Measurements from ENCODE around the gene HCRTR2.
"Not testable (repeated sequence)": the region's sequence is repeated elsewhere in the genome, so short reads cannot be mapped to it uniquely, and the experiment has no call there.

HCRTR2 gene

DNA sequence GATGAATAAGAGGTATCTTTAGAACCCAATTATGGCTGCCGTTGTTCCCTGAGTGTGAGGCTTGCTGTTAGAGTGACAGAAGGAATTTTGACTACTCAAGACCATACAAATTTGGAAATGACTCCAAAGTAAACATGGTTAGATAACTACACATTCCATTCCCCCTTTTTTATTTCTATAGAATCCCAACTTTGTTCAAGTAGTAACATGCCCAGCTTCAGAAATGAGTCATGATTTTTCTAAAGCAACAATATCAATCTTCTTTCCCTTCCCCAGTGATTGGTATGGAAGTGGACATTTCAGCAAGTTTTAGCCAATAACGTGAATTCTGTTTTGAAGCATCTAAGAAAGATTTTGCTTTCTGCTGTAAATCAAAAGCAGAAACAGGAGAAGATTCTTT lies 37.8 kb downstream of the HCRTR2 start:
- no peak for DNase-seq (ENCODE audit: low spot score)

DNA sequence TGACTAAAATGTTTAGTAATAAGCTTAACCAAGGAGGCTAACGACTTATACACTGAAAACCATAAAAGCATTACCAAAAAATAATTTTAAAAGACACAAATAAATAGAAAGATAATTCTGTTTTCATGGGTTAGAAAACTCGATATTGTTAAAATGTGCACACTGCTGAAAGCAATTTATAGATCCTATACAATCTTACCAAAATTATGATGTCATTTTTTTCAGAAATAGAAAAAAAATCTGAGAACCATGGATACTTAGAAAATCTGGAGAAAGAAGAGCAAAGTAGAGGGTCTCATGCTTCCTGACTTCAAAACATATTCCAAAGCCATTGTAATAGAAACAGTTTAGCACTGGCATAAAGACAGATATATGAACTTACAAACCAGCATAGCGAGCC lies 46.6 kb downstream of the HCRTR2 start:
- DNase-seq (ENCODE audit: low spot score), result no peak

DNA sequence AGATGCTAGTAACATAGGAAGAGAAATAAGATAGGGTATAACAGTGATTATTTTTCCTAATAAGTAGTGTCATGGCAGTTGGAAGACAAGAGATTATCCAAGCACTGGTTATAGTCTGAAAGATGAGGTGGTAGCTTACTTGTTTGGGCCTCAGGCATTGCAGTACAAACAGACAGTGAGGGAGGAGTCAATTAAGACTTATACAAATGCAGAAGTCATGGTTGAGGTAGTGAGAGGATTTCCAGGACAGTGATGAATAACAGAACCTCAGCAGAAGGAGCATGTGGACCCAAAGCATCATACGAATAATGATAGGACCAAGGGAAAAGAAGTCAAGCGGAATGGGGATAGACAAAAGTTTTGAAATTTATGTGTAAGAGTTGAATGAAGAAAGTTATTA lies 53.5 kb downstream of the HCRTR2 start:
- no peak for DNase-seq (ENCODE audit: low spot score)

DNA sequence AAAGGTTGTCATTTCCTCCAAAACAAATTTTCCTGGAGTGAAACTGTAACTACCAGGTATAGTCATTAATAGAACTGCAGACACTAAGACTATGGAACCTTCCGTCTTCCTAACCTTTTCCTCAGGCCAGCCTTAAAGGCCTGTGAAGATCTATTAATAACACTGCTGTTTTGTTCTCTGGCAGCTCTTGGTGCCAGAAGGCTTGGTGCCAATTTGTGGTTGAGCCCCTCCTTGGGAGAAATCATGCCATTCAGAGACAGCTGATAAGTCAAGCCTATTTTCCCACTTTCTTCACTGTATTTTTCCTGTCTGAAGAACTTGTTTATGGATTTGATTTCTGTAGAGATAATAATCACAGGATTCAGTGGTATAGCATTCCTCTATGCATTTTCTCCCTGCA lies 64.8 kb downstream of the HCRTR2 start:
- DNase-seq (ENCODE audit: low spot score), result no peak

GRCh38 chr6:55240975-55241605 lies 66.8 kb downstream of the HCRTR2 start:
- DNase-seq (ENCODE audit: low spot score), result peak; percentile 20

DNA sequence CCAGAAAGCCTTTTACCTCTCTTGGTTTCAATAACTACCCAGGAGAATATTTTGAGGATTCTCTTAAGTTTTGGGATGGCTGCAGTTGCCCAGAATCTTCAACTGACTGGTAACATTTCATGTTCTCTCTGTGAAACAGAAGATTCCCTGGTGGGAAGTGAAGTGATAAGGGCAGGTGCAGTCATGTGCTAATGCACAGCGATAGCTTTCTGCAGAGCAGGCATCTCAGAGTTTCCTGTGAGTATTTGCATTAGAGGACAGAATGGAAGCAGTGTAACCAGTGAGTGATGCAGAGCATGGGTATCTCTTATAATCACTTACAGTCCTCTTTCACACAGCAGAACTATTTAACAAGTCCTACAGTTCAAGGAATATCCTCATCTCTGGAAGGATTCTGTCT lies 76.1 kb downstream of the HCRTR2 start:
- DNase-seq (ENCODE audit: low spot score), result no peak

GRCh38 chr6:55255113-55255512 lies 80.8 kb downstream of the HCRTR2 start:
- no peak for DNase-seq (ENCODE audit: low spot score)

GRCh38 chr6:55260181-55260580 lies 85.9 kb downstream of the HCRTR2 start:
- DNase-seq (ENCODE audit: low spot score), result no peak

GRCh38 chr6:55265409-55266114 lies 91.2 kb downstream of the HCRTR2 start:
- DNase-seq (ENCODE audit: low spot score), result no peak

GRCh38 chr6:55266896-55267295 lies 92.6 kb downstream of the HCRTR2 start:
- DNase-seq (ENCODE audit: low spot score), result no peak

DNA sequence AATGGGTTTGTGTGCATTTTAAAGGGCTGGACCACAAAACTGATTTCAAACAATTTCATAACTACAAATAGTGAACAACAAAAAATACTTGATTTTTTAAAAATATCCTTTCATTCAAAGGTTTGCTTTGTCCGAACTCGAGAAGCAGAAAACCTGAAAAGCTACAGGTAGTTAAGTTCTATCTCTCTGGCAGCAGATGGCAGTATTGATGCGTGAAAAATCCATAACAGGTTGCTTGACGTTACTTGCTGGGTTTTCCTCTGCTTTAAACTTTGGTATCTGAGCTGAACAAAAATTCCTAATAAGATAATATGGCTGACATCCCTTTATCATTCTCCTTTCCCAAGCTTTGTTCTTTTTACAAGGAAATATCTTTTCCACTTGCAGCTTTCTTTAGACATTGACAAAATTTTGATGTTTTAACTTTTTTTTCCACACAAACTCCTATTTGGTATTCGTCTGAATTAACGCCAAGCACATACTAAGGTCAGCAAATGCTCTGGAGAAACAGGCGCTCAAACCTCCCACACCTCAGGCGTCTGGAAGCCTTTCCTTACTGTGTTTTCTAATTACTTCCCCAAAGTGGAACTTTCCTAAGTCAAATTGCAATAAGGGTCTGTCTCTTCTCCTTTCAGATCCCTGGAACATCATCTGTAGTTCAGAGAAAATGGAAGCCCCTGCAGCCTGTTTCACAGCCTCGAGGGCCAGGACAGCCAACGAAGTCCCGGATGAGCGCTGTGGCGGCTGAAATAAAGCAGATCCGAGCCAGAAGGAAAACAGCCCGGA lies 102.6 kb downstream of the HCRTR2 start:
- DNase-seq (ENCODE audit: low spot score), result peak; percentile 50

DNA sequence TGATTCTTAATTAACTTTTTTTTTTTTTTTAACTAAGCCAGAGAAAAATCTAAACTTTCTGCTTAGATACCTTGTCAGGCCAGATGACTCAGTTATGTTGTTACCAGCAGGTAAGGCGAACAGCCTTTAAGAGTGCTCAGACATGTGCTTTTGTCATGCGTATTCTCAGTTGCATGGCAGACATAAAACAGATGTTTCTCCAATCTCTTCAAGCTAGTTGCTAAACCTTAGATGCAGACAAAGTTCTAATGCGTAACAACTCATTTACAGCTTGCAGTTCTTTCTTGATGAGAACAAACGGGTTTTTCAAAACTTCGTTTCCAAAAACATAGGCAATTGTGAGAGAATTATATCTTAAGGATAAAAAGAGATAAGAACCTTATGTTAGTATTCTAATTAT lies 103.3 kb downstream of the HCRTR2 start:
- no peak for DNase-seq (ENCODE audit: low spot score)

DNA sequence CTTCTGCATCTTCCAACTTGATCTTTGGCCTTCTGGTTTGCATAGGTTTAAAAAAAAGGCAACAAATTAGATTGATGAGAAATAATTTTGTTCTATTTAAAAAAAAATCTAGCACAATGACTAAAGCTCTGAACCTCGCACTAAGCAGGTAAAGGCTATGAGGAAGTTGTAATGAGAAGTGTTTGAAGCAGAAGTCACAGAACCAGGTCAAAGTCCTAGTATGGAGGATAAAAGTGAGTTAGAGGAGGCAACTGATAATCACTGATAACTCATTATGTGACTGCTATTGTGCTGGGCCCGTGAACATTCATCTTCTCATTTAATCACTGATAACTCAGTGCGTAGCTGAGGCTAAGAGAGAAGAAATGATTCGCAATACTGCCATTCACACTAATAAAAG lies 106.9 kb downstream of the HCRTR2 start:
- no peak for DNase-seq (ENCODE audit: low spot score)

DNA sequence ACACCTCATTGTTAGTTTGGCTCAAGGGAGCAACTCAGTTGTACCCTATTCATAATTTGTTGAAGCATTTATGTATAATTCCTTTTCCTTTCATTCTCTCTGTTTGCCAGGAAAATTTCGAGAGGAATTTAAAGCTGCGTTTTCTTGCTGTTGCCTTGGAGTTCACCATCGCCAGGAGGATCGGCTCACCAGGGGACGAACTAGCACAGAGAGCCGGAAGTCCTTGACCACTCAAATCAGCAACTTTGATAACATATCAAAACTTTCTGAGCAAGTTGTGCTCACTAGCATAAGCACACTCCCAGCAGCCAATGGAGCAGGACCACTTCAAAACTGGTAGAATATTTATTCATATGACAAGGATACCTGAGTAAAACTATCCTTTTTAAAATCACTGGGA lies 107.8 kb downstream of the HCRTR2 start:
- DNase-seq (ENCODE audit: low spot score), result no peak

DNA sequence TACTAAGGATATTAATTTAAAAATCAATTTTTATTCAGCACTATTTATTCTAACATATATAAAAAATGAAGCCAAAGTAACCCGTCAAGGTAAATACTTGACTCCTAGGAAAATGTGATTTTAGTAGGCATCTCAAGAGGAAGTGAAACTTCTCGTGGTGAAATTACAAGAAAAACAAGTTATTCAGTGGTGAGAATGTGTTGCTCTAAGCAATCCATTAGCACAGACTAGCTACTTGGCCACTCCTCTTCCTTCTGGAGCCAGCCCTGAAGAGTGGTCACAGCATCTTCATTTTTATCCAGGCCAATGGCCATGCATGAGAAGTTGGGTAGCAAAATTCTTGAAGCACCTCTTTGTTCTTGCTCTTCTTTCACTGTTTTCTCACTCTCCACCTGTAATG lies 112.5 kb downstream of the HCRTR2 start:
- no peak for DNase-seq (ENCODE audit: low spot score)

GRCh38 chr6:55290736-55291135 lies 116.4 kb downstream of the HCRTR2 start:
- no peak for DNase-seq (ENCODE audit: low spot score)

- DNase-seq (ENCODE audit: low spot score), result no peak
These were observed 118.8 kb downstream of the HCRTR2 start for GRCh38 chr6:55293116-55293515.

- not testable (repeated sequence) for DNase-seq (ENCODE audit: low spot score)
These were observed 122.9 kb downstream of the HCRTR2 start for GRCh38 chr6:55297214-55297613.

DNA sequence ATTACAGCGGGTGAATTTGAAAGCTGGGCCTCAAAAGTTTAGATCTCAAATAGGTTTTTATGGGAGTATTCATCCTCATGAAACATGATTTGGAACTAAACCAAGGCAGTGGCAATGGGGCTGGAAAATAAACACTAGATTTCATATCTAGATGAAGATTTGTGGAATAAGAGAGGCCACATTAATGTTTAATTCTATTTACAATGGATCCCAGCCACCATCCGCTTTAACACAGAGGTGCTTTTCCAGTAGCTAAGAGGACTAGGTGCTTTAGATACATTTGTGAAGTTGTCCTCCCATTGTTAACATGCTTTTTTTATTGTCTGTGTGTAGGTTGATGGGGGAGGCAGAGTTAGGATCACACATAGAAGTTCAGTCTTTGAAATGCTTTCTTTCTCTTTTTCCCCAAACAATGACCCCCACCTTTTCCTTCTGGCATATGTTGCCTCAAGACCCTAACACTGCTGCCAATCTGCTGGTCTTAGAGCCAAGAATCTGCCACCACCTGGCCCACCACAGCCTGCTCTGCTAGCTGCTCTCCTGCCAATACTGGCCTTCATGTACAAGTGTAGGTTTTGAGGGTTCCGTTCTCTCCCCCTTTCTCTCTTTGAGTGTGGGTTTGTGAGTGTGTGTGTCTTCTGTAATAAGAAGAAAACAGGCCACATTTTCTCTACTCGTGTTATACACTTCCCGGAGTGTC lies 125.1 kb downstream of the HCRTR2 start:
- DNase-seq (ENCODE audit: low spot score), result no peak

GRCh38 chr6:55304747-55305146 lies 130.4 kb downstream of the HCRTR2 start:
- no peak for DNase-seq (ENCODE audit: low spot score)

- DNase-seq (ENCODE audit: low spot score), result no peak
These were observed 145.8 kb downstream of the HCRTR2 start for GRCh38 chr6:55319961-55320695.

GRCh38 chr6:55320696-55321086 lies 146.4 kb downstream of the HCRTR2 start:
- DNase-seq (ENCODE audit: low spot score), result no peak

Measured in D341Med (cell line).